Measurements from ENCODE around the gene GPR157. TPM values are rescaled to one million over a fixed set of nuclear protein-coding genes. Genes with fewer than 3 reads are reported as not detected.

GPR157 gene
- total and polyA plus RNA-seq, 10 of the 15 experiments (the other 5 are each of a cell fraction or from before 2014, with no cell fraction given): 0.66 to 15.9 (median 3.1) TPM

- TF ChIP-seq ATF7 (IDR thresholded peaks at IDR 0.05; ENCODE audit: low read depth) (peak; percentile 47; the same call in 1 of the 2 replicates), DPF2 (IDR thresholded peaks at IDR 0.05) (peak; percentile 69), SMC3 (IDR thresholded peaks at IDR 0.05; ENCODE audit: borderline replicate concordance, low read length) (0 out of 2 replicates have a peak, but pooled peaks have one; percentile 1), KDM1A (IDR thresholded peaks at IDR 0.05; ENCODE audit: borderline replicate concordance) (no peak)
- TF ChIP-seq, protein P1, sequence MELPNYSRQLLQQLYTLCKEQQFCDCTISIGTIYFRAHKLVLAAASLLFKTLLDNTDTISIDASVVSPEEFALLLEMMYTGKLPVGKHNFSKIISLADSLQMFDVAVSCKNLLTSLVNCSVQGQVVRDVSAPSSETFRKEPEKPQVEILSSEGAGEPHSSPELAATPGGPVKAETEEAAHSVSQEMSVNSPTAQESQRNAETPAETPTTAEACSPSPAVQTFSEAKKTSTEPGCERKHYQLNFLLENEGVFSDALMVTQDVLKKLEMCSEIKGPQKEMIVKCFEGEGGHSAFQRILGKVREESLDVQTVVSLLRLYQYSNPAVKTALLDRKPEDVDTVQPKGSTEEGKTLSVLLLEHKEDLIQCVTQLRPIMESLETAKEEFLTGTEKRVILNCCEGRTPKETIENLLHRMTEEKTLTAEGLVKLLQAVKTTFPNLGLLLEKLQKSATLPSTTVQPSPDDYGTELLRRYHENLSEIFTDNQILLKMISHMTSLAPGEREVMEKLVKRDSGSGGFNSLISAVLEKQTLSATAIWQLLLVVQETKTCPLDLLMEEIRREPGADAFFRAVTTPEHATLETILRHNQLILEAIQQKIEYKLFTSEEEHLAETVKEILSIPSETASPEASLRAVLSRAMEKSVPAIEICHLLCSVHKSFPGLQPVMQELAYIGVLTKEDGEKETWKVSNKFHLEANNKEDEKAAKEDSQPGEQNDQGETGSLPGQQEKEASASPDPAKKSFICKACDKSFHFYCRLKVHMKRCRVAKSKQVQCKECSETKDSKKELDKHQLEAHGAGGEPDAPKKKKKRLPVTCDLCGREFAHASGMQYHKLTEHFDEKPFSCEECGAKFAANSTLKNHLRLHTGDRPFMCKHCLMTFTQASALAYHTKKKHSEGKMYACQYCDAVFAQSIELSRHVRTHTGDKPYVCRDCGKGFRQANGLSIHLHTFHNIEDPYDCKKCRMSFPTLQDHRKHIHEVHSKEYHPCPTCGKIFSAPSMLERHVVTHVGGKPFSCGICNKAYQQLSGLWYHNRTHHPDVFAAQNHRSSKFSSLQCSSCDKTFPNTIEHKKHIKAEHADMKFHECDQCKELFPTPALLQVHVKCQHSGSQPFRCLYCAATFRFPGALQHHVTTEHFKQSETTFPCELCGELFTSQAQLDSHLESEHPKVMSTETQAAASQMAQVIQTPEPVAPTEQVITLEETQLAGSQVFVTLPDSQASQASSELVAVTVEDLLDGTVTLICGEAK (IDR thresholded peaks at IDR 0.05; ENCODE audit: borderline replicate concordance): no peak
These were observed 6.4 kb upstream of the GPR157 start (continued) for GRCh38 chr1:9135073-9135836.

DNA sequence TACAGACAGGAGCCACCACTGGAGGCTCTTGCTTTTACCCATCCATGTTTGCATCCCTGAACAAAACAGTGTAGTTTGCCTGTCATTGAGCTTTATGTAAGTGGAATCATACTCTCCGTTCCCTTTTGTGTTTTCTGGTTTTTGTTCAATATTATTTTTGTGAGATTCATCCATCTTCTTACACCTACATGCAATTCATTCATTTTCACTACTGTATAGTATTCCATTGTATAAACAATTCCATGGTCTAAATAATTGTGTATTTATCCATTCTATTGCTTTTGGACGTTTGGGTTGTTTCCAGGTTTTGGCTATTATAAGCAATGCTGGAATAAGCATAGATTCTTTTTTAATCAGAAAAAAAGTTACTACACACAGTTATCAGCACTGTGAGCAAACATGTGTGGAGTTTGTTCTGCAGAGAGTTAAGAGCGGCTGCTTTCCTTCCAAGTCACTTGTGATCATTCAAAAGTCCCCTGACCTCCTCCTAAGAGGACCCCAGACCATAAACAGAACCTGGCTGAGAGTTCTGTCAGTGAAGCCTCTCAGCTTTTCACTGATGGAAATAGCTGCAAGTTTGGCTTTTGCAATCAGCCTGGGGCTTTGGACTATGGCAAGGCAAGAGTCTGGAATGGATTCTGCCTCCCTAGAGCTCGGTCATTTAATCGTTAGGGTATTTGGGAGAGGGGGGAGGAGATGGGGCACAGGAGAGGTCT lies 5.1 kb upstream of the GPR157 start:
- no peak overlapping the region for H2AFZ ChIP-seq (ENCODE audit: control insufficient read depth, low read depth, low read length)
- no peak for TF ChIP-seq ZNF274 (IDR thresholded peaks at IDR 0.05; ENCODE audit: insufficient read depth, insufficient read length)
- no peak for TF ChIP-seq CHD1 (IDR thresholded peaks at IDR 0.05; ENCODE audit: low read depth, low read length)
- TF ChIP-seq, protein P2, sequence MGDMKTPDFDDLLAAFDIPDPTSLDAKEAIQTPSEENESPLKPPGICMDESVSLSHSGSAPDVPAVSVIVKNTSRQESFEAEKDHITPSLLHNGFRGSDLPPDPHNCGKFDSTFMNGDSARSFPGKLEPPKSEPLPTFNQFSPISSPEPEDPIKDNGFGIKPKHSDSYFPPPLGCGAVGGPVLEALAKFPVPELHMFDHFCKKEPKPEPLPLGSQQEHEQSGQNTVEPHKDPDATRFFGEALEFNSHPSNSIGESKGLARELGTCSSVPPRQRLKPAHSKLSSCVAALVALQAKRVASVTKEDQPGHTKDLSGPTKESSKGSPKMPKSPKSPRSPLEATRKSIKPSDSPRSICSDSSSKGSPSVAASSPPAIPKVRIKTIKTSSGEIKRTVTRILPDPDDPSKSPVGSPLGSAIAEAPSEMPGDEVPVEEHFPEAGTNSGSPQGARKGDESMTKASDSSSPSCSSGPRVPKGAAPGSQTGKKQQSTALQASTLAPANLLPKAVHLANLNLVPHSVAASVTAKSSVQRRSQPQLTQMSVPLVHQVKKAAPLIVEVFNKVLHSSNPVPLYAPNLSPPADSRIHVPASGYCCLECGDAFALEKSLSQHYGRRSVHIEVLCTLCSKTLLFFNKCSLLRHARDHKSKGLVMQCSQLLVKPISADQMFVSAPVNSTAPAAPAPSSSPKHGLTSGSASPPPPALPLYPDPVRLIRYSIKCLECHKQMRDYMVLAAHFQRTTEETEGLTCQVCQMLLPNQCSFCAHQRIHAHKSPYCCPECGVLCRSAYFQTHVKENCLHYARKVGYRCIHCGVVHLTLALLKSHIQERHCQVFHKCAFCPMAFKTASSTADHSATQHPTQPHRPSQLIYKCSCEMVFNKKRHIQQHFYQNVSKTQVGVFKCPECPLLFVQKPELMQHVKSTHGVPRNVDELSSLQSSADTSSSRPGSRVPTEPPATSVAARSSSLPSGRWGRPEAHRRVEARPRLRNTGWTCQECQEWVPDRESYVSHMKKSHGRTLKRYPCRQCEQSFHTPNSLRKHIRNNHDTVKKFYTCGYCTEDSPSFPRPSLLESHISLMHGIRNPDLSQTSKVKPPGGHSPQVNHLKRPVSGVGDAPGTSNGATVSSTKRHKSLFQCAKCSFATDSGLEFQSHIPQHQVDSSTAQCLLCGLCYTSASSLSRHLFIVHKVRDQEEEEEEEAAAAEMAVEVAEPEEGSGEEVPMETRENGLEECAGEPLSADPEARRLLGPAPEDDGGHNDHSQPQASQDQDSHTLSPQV (IDR thresholded peaks at IDR 0.05): no peak
- no peak for TF ChIP-seq ZNF622 (IDR thresholded peaks at IDR 0.05)
- TF ChIP-seq, protein P3, sequence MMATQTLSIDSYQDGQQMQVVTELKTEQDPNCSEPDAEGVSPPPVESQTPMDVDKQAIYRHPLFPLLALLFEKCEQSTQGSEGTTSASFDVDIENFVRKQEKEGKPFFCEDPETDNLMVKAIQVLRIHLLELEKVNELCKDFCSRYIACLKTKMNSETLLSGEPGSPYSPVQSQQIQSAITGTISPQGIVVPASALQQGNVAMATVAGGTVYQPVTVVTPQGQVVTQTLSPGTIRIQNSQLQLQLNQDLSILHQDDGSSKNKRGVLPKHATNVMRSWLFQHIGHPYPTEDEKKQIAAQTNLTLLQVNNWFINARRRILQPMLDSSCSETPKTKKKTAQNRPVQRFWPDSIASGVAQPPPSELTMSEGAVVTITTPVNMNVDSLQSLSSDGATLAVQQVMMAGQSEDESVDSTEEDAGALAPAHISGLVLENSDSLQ (IDR thresholded peaks at IDR 0.05): no peak
- TF ChIP-seq SUZ12 (IDR thresholded peaks at IDR 0.05; ENCODE audit: unreplicated experiment): no peak

More for the DNA sequence above, 5.1 kb upstream of the GPR157 start:
- ATAC-seq (no peak), FAIRE-seq (peak; percentile 7), DNase-seq (ENCODE audit: low read depth, low spot score) (no peak)
- no peak overlapping the region for H3K4me2 ChIP-seq (ENCODE audit: control insufficient read depth, insufficient read depth)
- RAD21 ChIA-PET (ENCODE audit: unreplicated experiment): interaction anchor here (1.3 to 2.1 kb wide), 2 partner anchors 11 to 23 kb away, joined by 3 to 6 read pairs; no protein-coding TSS in a partner anchor
- SMC1A ChIA-PET (ENCODE audit: uncharacterized antibody, unreplicated experiment): interaction anchor here (0.8 to 2.8 kb wide), 10 partner anchors 12 to 55 kb away, joined by 3 to 11 read pairs (median 4); no protein-coding TSS in a partner anchor
- H3K27me3 ChIP-seq (replicated peaks in 1 of 2; ENCODE audit: control insufficient read depth in 2 of 2, insufficient read depth in 2 of 2, low read length in 1 of 2): no peaks in the 10 kb centered on the region
- no peak overlapping the region for H3K9ac ChIP-seq (ENCODE audit: control insufficient read depth, insufficient read depth, low read length)
- POLR2A ChIA-PET: interaction anchor here (0.5 to 3.4 kb wide), 4 partner anchors 11 to 292 kb away, joined by 3 to 14 read pairs (median 4); no protein-coding TSS in a partner anchor
- no peak overlapping the region for H3K27ac ChIP-seq (ENCODE audit: control insufficient read depth, insufficient read depth)
- H3K4me1 ChIP-seq (ENCODE audit: control insufficient read depth, insufficient read depth, low read length): peaks cover 37% of the 10 kb centered on the region
- H3K4me3 ChIP-seq: no peak overlapping the region
- 57% methylated on average over 5 of the region's 5 CpGs for WGBS (ENCODE audit: insufficient coverage, insufficient replicate concordance, low lambda C conversion rate, missing lambda C conversion rate)
- H3K9me3 ChIP-seq (replicated peaks; ENCODE audit: control insufficient read depth, insufficient read depth, low read length): no peaks in the 10 kb centered on the region; the same call in 2 of the 3 replicates
- no peaks in the 10 kb centered on the region for H3K36me3 ChIP-seq (ENCODE audit: control insufficient read depth in 2 of 2, insufficient read depth in 2 of 2, low read length in 1 of 2)
- CTCF ChIA-PET: interaction anchor here (0.8 to 5.1 kb wide), 8 partner anchors 8 to 144 kb away, joined by 4 to 47 read pairs (median 10); no protein-coding TSS in a partner anchor
- no peaks in the 10 kb centered on the region for H3K79me2 ChIP-seq (ENCODE audit: control insufficient read depth, insufficient read depth, low read length)
- intact Hi-C loops (cut with micrococcal nuclease; ENCODE audit: unreplicated experiment) (no loop called here), in situ Hi-C loops (cut with MboI) (no loop called here)
- no TSS peak for BruUV-seq (replicated peaks)
- H4K20me1 ChIP-seq (ENCODE audit: control insufficient read depth, insufficient read depth): no peaks in the 10 kb centered on the region
